ENCODE data around the gene POLR2H.

Gene POLR2H

GRCh38 chr3:184361532-184361931 is at the start of gene POLR2H, which contains the start of gene CLCN2:
TSS of gene POLR2H (plus strand) at chr3:184361710. CDS start at chr3:184363493, 1,783 bp downstream.
TSS of gene CLCN2 (minus strand) at chr3:184361605. CDS start at chr3:184361479, 126 bp downstream.
- peak in 1 of 3 donors; percentile 34 for DNase-seq (ENCODE audit: low read depth in 3 of 3, low spot score in 1 of 3)

GRCh38 chr3:184314363-184314699 is 47.2 kb upstream of the POLR2H start, which contains the start of gene EIF4G1:
TSS of gene EIF4G1 (plus strand) at chr3:184314606. CDS start at chr3:184315797, 1,191 bp downstream.
- DNase-seq (ENCODE audit: low read depth in 3 of 3, low spot score in 1 of 3): peak; percentile 77 to 90 (median 88)

DNA sequence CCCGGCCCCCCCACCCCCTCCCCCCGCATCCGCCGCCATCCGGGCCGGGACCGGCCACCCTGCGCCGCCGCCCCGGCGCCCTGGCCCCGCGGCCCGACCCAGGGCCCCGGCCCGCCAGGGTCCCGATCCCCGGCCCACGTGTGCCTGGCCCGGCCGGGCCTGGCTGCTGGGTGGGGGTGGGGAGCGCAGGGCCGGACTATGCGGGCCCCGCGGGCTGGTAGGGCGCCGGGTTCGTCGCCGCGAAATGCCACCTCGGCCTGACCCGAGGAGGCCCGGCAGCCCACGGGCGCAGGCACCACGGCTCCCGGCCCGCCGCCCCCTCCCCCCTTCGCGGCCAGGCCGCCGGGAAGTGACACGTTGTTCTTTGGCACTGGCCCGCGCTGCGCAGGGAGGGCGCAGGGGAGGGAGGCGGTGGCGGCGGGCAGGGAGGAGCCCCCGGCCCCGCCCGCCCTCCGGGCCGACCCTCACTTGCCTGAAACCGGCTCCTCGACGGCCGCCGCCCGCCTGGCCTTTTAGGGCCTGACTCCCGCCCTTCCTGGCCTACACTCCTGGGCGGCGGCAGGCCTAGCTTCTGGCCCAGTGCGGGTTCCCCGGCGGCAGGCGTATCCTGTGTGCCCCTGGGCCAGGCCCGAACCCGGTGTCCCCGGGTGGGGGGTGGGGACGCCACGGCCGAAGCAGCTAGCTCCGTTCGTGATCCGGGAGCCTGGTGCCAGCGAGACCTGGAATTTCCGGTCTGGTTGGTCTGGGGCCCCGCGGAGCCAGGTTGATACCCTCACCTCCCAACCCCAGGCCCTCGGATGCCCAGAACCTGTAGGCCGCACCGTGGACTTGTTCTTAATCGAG is 46.6 kb upstream of the POLR2H start:
- peak in 1 of 3 donors; percentile 50 for DNase-seq (ENCODE audit: low read depth in 3 of 3, low spot score in 1 of 3)

GRCh38 chr3:184315543-184315867 is 46.0 kb upstream of the POLR2H start:
- DNase-seq (ENCODE audit: low read depth in 3 of 3, low spot score in 1 of 3): no peak

GRCh38 chr3:184315871-184316661 is 45.4 kb upstream of the POLR2H start:
- DNase-seq (ENCODE audit: low read depth in 3 of 3, low spot score in 1 of 3): no peak

DNA sequence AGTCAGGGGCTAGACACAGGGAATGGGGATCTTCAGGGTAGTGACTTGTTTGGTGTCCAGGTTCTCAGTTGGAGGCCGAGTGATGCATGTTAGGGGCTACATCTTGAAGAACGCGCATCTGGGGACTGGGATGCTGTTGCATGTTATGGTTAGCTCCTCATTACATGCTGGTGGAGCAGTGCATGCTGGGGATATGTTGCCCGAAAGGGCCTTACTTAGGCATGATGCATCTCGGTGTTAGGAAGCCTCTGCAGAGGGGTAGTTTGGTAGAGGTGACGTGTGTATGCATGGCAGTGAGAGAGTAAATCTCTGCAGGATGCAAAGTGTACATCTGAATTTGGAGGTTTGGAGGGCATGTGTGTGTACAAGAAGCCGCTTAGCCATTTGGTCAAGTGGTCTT is 44.7 kb upstream of the POLR2H start:
- DNase-seq (ENCODE audit: low read depth in 3 of 3, low spot score in 1 of 3): no peak

- no peak for DNase-seq (ENCODE audit: low read depth in 3 of 3, low spot score in 1 of 3)
These were observed 44.3 kb upstream of the POLR2H start for GRCh38 chr3:184317201-184317600.

- DNase-seq (ENCODE audit: low read depth in 3 of 3, low spot score in 1 of 3): no peak
These were observed 41.4 kb upstream of the POLR2H start for GRCh38 chr3:184320104-184320445.

- DNase-seq (ENCODE audit: low read depth in 3 of 3, low spot score in 1 of 3): no peak
These were observed 39.8 kb upstream of the POLR2H start for GRCh38 chr3:184321666-184322065.

DNA sequence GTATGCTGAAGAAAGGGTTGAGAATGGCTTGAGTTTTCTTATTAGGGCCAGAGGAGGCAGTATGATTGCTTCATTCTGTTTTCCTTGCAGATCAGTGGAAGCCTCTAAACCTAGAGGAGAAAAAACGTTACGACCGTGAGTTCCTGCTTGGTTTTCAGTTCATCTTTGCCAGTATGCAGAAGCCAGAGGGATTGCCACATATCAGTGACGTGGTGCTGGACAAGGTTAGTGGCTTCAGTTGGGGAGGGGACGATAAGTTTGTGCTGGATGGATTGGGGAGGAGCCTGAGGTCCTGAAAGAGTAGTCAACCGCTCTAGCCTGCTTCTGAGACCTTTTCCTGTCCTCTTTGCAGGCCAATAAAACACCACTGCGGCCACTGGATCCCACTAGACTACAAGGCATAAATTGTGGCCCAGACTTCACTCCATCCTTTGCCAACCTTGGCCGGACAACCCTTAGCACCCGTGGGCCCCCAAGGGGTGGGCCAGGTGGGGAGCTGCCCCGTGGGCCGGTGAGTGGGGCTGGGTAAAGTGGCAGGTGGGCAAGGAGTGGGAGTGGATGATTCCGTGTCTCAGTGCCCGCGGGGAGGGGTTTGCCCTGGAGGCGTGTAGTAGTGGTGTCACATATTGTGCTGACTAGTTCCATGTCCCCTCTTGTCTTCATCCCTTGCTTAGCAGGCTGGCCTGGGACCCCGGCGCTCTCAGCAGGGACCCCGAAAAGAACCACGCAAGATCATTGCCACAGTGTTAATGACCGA is 38.6 kb upstream of the POLR2H start:
- no peak for DNase-seq (ENCODE audit: low read depth in 3 of 3, low spot score in 1 of 3)

DNA sequence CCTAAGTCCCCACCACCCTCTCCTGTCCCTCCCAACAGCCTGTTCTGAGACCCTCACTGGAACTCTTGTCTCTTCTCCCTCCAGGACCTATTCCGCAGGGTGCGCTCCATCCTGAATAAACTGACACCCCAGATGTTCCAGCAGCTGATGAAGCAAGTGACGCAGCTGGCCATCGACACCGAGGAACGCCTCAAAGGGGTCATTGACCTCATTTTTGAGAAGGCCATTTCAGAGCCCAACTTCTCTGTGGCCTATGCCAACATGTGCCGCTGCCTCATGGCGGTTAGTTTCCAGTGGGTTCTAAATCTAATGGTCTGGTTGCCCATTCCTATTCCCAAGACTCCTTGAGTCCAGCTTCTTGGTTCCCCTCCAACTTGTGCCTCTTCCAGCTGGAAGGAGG is 37.8 kb upstream of the POLR2H start:
- DNase-seq (ENCODE audit: low read depth in 3 of 3, low spot score in 1 of 3): no peak

DNA sequence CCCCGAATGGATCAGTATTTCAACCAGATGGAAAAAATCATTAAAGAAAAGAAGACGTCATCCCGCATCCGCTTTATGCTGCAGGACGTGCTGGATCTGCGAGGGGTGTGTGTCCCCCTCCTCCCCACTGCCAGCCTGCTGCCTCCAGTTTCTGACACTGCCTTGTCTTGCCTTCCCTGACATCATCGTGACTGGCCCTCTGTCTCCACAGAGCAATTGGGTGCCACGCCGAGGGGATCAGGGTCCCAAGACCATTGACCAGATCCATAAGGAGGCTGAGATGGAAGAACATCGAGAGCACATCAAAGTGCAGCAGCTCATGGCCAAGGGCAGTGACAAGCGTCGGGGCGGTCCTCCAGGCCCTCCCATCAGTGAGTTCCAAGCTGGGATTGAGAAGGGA is 36.2 kb upstream of the POLR2H start:
- DNase-seq (ENCODE audit: low read depth in 3 of 3, low spot score in 1 of 3): no peak

DNA sequence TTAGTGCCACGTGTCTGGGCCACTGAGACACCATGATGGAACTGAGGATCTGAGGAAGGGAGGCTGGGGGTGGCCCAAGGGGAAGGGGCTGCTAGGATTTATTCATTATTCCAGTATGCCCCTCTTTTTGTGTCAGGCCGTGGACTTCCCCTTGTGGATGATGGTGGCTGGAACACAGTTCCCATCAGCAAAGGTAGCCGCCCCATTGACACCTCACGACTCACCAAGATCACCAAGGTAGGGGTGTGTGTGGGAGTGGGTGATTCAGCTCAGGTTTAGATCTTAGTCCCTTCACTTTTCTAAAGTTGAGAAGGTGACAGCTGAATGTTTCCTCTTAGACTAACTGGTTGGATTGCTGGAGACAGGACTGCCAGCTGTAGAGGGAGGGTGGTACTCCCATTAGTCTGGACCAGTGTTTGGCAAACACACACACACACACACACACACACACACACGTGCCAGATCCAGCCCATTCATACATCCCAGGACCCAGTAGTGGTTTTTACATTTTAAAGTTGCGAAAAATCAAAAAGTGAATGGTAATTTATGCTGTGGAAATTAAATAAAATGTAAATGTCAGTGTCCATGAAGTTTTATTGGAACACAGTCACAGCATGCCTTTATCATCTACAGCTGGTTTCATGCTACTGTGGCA is 35.7 kb upstream of the POLR2H start:
- DNase-seq (ENCODE audit: low read depth in 3 of 3, low spot score in 1 of 3): no peak

DNA sequence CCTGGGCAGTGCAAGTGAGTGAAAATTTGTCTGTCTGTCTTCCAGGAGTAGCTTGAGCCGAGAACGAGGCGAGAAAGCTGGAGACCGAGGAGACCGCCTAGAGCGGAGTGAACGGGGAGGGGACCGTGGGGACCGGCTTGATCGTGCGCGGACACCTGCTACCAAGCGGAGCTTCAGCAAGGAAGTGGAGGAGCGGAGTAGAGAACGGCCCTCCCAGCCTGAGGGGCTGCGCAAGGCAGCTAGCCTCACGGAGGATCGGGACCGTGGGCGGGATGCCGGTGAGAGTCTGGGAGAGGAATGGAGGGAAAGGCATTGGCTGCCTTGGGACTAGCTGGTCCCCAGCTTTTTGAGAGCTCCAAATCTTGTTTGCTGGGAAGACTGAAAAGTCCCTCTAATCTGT is 34.3 kb upstream of the POLR2H start:
- DNase-seq (ENCODE audit: low read depth in 3 of 3, low spot score in 1 of 3): no peak

- DNase-seq (ENCODE audit: low read depth in 3 of 3, low spot score in 1 of 3): no peak
These were observed 33.0 kb upstream of the POLR2H start for GRCh38 chr3:184328516-184328915.

- DNase-seq (ENCODE audit: low read depth in 3 of 3, low spot score in 1 of 3): no peak
These were observed 29.0 kb upstream of the POLR2H start for GRCh38 chr3:184332370-184333090.

DNA sequence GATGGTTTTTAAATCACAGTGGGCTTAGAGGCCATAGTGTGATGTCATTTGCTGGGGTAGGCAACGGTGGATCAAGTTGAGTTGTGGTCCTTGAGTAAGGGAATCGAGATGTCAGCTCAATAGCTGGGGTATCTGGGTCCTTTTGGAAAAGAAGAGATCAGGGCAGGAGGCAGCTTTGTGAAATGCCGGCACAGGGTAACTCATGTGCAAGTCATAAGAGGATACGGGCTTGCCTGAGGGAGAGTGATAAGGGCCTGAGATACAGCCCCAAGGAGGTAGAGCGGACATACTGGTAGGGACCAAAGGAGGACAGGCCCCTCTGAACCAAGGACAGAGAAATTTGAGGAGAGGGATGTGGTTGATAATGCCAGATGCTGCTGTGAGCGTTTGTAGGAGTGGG is 28.3 kb upstream of the POLR2H start:
- no peak for DNase-seq (ENCODE audit: low read depth in 3 of 3, low spot score in 1 of 3)

GRCh38 chr3:184333700-184334099 is 27.8 kb upstream of the POLR2H start:
- no peak for DNase-seq (ENCODE audit: low read depth in 3 of 3, low spot score in 1 of 3)

DNA sequence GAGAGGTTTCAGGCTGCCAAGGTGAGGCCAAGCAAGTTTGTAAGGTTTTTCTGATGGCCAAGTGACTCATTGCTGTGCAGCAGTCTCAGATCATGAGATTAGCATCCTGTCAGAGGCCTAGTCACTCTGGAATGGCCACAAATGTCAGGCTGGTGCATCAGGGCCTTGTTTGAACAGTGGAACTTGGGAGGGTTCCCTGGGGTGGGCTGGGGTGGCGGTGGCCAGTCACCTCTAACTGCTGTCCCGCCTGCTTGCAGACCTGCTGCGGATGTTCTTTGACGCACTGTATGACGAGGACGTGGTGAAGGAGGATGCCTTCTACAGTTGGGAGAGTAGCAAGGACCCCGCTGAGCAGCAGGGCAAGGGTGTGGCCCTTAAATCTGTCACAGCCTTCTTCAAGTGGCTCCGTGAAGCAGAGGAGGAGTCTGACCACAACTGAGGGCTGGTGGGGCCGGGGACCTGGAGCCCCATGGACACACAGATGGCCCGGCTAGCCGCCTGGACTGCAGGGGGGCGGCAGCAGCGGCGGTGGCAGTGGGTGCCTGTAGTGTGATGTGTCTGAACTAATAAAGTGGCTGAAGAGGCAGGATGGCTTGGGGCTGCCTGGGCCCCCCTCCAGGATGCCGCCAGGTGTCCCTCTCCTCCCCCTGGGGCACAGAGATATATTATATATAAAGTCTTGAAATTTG is 26.9 kb upstream of the POLR2H start:
- no peak for DNase-seq (ENCODE audit: low read depth in 3 of 3, low spot score in 1 of 3)

DNA sequence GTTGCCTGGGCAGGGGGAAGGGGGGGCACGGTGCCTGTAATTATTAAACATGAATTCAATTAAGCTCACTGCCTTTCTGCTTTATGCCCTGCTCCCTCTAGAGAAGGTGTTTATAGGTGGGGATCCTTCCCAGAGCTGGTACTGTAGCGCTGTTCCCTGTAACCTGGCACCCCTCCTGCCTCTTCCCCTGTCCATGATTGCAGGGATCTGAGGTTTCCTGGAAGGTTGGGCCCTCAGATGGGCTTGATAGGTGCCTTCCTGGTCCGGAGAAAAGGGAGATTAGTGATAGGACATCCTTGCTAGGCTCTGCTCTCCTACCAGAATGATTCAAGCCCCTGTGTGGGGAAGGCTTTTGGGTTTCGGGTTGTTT is 26.2 kb upstream of the POLR2H start:
- no peak for DNase-seq (ENCODE audit: low read depth in 3 of 3, low spot score in 1 of 3)
